GM12878 (cell line): ENCODE measurements around the gene TNFSF13. TPM values are rescaled to one million over a fixed set of nuclear protein-coding genes. Genes with fewer than 3 reads are reported as not detected.
A peak's percentile ranks its signal among the peaks of the same experiment; 100 is the strongest.

Experiments
- BCLAF1 ChIP-seq: fragments of 450-650 bp; IDR thresholded peaks from 2 replicates; pipeline ENCODE4 v1.6.1; 2017; ENCODE audit warnings: antibody characterized with exemption, mild to moderate bottlenecking, moderate library complexity
- BMI1 ChIP-seq: fragments of 450-650 bp; IDR thresholded peaks from 2 replicates; pipeline ENCODE4 v1.6.1; 2016; ENCODE audit warnings: mild to moderate bottlenecking, moderate library complexity, borderline replicate concordance
- CBX3 ChIP-seq: fragments of 200-600 bp; sonication (generic); IDR thresholded peaks from 2 replicates; pipeline ENCODE4 v1.6.1; 2016; ENCODE audit warnings: low read depth, borderline replicate concordance
- CHD1 ChIP-seq: IDR thresholded peaks from 2 replicates; pipeline ENCODE4 v1.6.1; 2012; ENCODE audit warnings: low read depth, low read length, improper control_type of control experiment
- CHD2 ChIP-seq: IDR thresholded peaks from 2 replicates; pipeline ENCODE4 v1.6.1; 2011; ENCODE audit warnings: low read depth, low read length, improper control_type of control experiment, borderline replicate concordance
- CREB1 ChIP-seq: IDR thresholded peaks from 2 replicates; pipeline ENCODE4 v1.6.1; 2012; ENCODE audit warnings: low read depth, mild to moderate bottlenecking, inconsistent platforms
- CREM ChIP-seq: IDR thresholded peaks from 2 replicates; pipeline ENCODE4 v1.6.1; 2014; ENCODE audit warnings: antibody characterized with exemption, low read depth
- HDAC6 ChIP-seq: fragments of 200-600 bp; sonication (generic); IDR thresholded peaks from one replicate; pipeline ENCODE4 v1.8.0; 2017; ENCODE audit warnings: antibody characterized with exemption; ENCODE audit not compliant: unreplicated experiment
- IKZF1 ChIP-seq: fragments of 450-650 bp; conservative IDR thresholded peaks from 2 replicates; pipeline ENCODE4 v1.6.1; 2017; ENCODE audit warnings: antibody characterized with exemption, mild to moderate bottlenecking
- IRF5 ChIP-seq: fragments of 450-650 bp; IDR thresholded peaks from 2 replicates; pipeline ENCODE4 v1.6.1; 2017; ENCODE audit warnings: borderline replicate concordance
- MAX ChIP-seq: IDR thresholded peaks from 2 replicates; pipeline ENCODE4 v1.6.1; 2012; ENCODE audit warnings: low read depth, low read length, improper control_type of control experiment
- NFIC ChIP-seq: IDR thresholded peaks from 2 replicates; pipeline ENCODE4 v1.6.1; 2012; ENCODE audit warnings: low read depth, mild to moderate bottlenecking, inconsistent platforms, low read length, moderate library complexity
- NFXL1 ChIP-seq: fragments of 450-650 bp; IDR thresholded peaks from 2 replicates; pipeline ENCODE4 v1.6.1; 2017; ENCODE audit warnings: antibody characterized with exemption, mild to moderate bottlenecking, borderline replicate concordance
- NFYA ChIP-seq: IDR thresholded peaks from 2 replicates; pipeline ENCODE4 v1.6.1; 2011; ENCODE audit warnings: low read depth, mild to moderate bottlenecking, low read length, improper control_type of control experiment, borderline replicate concordance
- NR2C2 ChIP-seq: IDR thresholded peaks from 2 replicates; pipeline ENCODE4 v1.6.1; 2011; ENCODE audit warnings: borderline replicate concordance, low read depth; ENCODE audit not compliant: control insufficient read depth, insufficient read length
- PAX5 ChIP-seq: IDR thresholded peaks from 2 replicates; pipeline ENCODE4 v1.6.1; 2011; ENCODE audit warnings: low read depth, low read length, borderline replicate concordance
- POLR2A ChIP-seq: IDR thresholded peaks from 2 replicates; pipeline ENCODE4 v1.6.1; 2011; ENCODE audit warnings: low read depth, mild to moderate bottlenecking, low read length
- SMAD1 ChIP-seq: fragments of 450-650 bp; IDR thresholded peaks from 2 replicates; pipeline ENCODE4 v1.6.1; 2018; ENCODE audit warnings: mild to moderate bottlenecking, low read depth; ENCODE audit not compliant: partially characterized antibody
- SMARCA5 ChIP-seq: fragments of 450-650 bp; IDR thresholded peaks from 2 replicates; pipeline ENCODE4 v1.6.1; 2017; ENCODE audit warnings: mild to moderate bottlenecking
- STAT1 ChIP-seq: fragments of 450-650 bp; conservative IDR thresholded peaks from 2 replicates; pipeline ENCODE4 v1.6.1; 2014; ENCODE audit warnings: antibody characterized with exemption, mild to moderate bottlenecking
- STAT3 ChIP-seq: IDR thresholded peaks from 2 replicates; pipeline ENCODE4 v1.6.1; 2011; ENCODE audit warnings: low read depth, low read length, improper control_type of control experiment
- SUPT20H ChIP-seq: IDR thresholded peaks from 2 replicates; pipeline ENCODE4 v1.6.1; 2011; ENCODE audit warnings: low read depth, mild to moderate bottlenecking, low read length, moderate library complexity, borderline replicate concordance; ENCODE audit not compliant: control insufficient read depth
- ZBTB33 ChIP-seq: fragments of 450-650 bp; IDR thresholded peaks from 2 replicates; pipeline ENCODE4 v1.6.1; 2017; ENCODE audit warnings: mild to moderate bottlenecking
- ZNF217 ChIP-seq: fragments of 450-650 bp; IDR thresholded peaks from 2 replicates; pipeline ENCODE4 v1.6.1; 2017; ENCODE audit warnings: antibody characterized with exemption, mild to moderate bottlenecking
- ZNF274 ChIP-seq: IDR thresholded peaks from one replicate; pipeline ENCODE4 v1.8.0; 2011; ENCODE audit not compliant: insufficient read length, insufficient read depth
- ZNF384 ChIP-seq: IDR thresholded peaks from 2 replicates; pipeline ENCODE4 v1.6.1; 2012; ENCODE audit warnings: low read depth, mild to moderate bottlenecking, low read length, improper control_type of control experiment, borderline replicate concordance
- polyA plus RNA-seq, 11 experiments: library from polyadenylated mRNA; depleted of rRNA in 4 of 11; unstranded in 6 of 11; stranded (reverse) in 5 of 11; fragments of >200 nt; fragmentation: Nextera tagmentation in 4 of 11; fragmentation: Illumina TruSeq in 1 of 11; extraction: Ambion mirVana in 4 of 11; extraction: Trizol in 1 of 11; gene quantifications; 1 replicate in 1 of 11; 2 replicates in 10 of 11; pipeline versions ENCODE4 v1.2.1 to v1.2.3, GENCODE V29; 2011 to 2016; ENCODE audit warnings: inconsistent platforms in 2 of 11, missing spikeins in 2 of 11, low read depth in 1 of 11
- total RNA-seq, 4 experiments: library from RNA; depleted of rRNA in 3 of 4; stranded (reverse); fragments of >200 nt in 3 of 4; fragmentation: Illumina TruSeq in 1 of 4; extraction: Trizol in 1 of 4; gene quantifications; 2 replicates each; pipeline versions ENCODE4 v1.2.1 to v1.2.3, GENCODE V29; 2013 to 2021

Gene TNFSF13
- total and polyA plus RNA-seq, 10 of the 15 experiments (the other 5 are each of a cell fraction or from before 2014, with no cell fraction given), result 0.56 to 14.6 (median 9.7) TPM

GRCh38 chr17:7583253-7584109, 24.9 kb downstream of the TNFSF13 start, which contains the start of gene MPDU1 (continued):
- TF ChIP-seq CHD2 (no peak), ZNF217 (no peak), POLR2A (peak; percentile 96), STAT3 (no peak), CREB1 (peak; percentile 69; the same call in 1 of the 2 replicates), NFIC (no peak), CBX3 (no peak), ZBTB33 (no peak), IKZF1 (peak; percentile 85), BMI1 (no peak), CHD1 (0 out of 2 replicates have a peak, but pooled peaks have one; percentile 63), ZNF274 (no peak), NFYA (no peak), SMARCA5 (no peak), PAX5 (no peak; the same call in 1 of the 2 replicates), BCLAF1 (no peak), STAT1 (peak; percentile 79; the same call in 1 of the 2 replicates), HDAC6 (no peak), ZNF384 (no peak), SUPT20H (no peak), NR2C2 (no peak), MAX (peak; percentile 89), NFXL1 (no peak), CREM (peak; percentile 65), IRF5 (no peak), SMAD1 (peak; percentile 45)
